Heart right ventricle (tissue), 16 donors: ENCODE results near the gene GALNTL6. TPM values are rescaled to one million over a fixed set of nuclear protein-coding genes. Genes with fewer than 3 reads are reported as not detected.

ENCODE experiments used
- ATAC-seq, 8 donors: fragments of 200-7000 bp; cut with Tn5 transposase; one replicate each; pipeline ENCODE4 v1.9.1; 2020; ENCODE audit warnings: mild to moderate bottlenecking in 8 of 8, moderate library complexity in 8 of 8, moderate number of reproducible peaks in 1 of 8
- DNase-seq, 2 donors: peaks; one replicate each; pipeline ENCODE4 v3.0.0-alpha.2; 2020
- H3K27ac ChIP-seq, 10 donors: fragments of 200-600 bp; sonication (generic) in 2 of 10; one replicate each; pipeline versions ENCODE4 v1.5.0 to v1.8.0; 2020 to 2022; ENCODE audit warnings: mild to moderate bottlenecking in 3 of 10
- H3K27me3 ChIP-seq, 7 donors: fragments of 200-600 bp; one replicate each; pipeline ENCODE4 v1.8.0; 2021 to 2022; ENCODE audit warnings: mild to moderate bottlenecking in 2 of 7
- H3K36me3 ChIP-seq, 9 donors: fragments of 200-600 bp; sonication (generic) in 1 of 9; one replicate each; pipeline versions ENCODE4 v1.5.0 to v1.8.0; 2020 to 2022; ENCODE audit warnings: mild to moderate bottlenecking in 2 of 9
- H3K4me1 ChIP-seq, 9 donors: fragments of 200-600 bp; sonication (generic) in 1 of 9; one replicate each; pipeline versions ENCODE4 v1.5.0 to v1.8.0; 2020 to 2022; ENCODE audit warnings: mild to moderate bottlenecking in 4 of 9
- H3K4me3 ChIP-seq, 10 donors: fragments of 200-600 bp; sonication (generic) in 2 of 10; one replicate each; pipeline versions ENCODE4 v1.5.0 to v1.8.0; 2020 to 2022; ENCODE audit warnings: mild to moderate bottlenecking in 7 of 10, moderate library complexity in 2 of 10
- H3K9me3 ChIP-seq, 11 donors: fragments of 200-600 bp in 10 of 11; sonication (generic) in 2 of 11; one replicate each; pipeline versions ENCODE4 v1.5.0 to v1.8.0; 2013 to 2022; ENCODE audit warnings: mild to moderate bottlenecking in 2 of 11, control low read depth in 1 of 11, moderate library complexity in 1 of 11
- CTCF ChIP-seq, 9 donors: fragments of 200-600 bp; sonication (generic) in 2 of 9; IDR thresholded peaks; one replicate each; pipeline versions ENCODE4 v1.5.0 to v1.8.0; 2021 to 2022; ENCODE audit warnings: antibody characterized with exemption in 9 of 9, mild to moderate bottlenecking in 5 of 9, moderate library complexity in 1 of 9
- WGBS, 2 donors: extraction: QIAGEN DNeasy Blood & Tissue Kit; methylation state at CpG; one replicate each; pipeline ENCODE4 v1.1.7; 2013; ENCODE audit warnings: inconsistent platforms in 1 of 2; 5-methylcytosine and 5-hydroxymethylcytosine counted together
- intact Hi-C, 10 donors: fragments of 100-400 bp; cut with DNase I; formaldehyde crosslinking; loops; one replicate each; pipeline versions ENCODE4 v1.11.1 to v1.14.2; 2022
- polyA plus RNA-seq, 2 donors: library from polyadenylated mRNA; stranded (reverse); fragments of 200-250 nt; gene quantifications; one replicate each; pipeline ENCODE4 v1.2.3, GENCODE V29; 2013
- total RNA-seq, 10 donors: library from RNA; stranded (reverse); fragmentation: NEBNext Ultra II Directional in 3 of 10; extraction: Animal tissue kit (Norgen Biotek cat#: 25700) in 3 of 10; gene quantifications; one replicate each; pipeline versions ENCODE4 v1.2.1 to v1.2.4, GENCODE V29; 2021 to 2023
- donor health status: Arrhythmogenic right ventricular cardiomyopathy.
- donor health status: ischemic (EF 13 %, LVEDD 7.1; RV severe dilation, severe dysfunction).
- donor health status: healthy with polysubstance abuse.
- donor health status: DM: no; HTN: yes; CAD: no.
- donor health status: DM: no; HTN: no; CAD: no.
- donor health status: ischemic (EF 25% LVEDD 6.9; RV normal size, moderate dysfunction).
- donor health status: ischemic (EF 25% LVEDD 5.7; RV mildly dilated, moderate dysfunction).
- donor health status: healthy.
- donor health status: DM: yes; HTN: yes; CAD: no.
- donor health status: Ischemic cardiomyopathy.
- donor health status: ischemic (EF 35%, LVEDD 5.7; RV mildly dilated, moderate dysfunction).
- donor health status: nonischemic (EF 11% LVEDD 7.7; RV severe dilation, severe dysfunction).
- donor health status: DM: yes; HTN: yes; CAD: no.
- donor health status: PGD.
- donor health status: ischemic (EF 29% LVEDD 5.4; RV normal size, mild dysfunction).
- donor health status: nonischemic (EF 23%, LVEDD 6.1; RV moderate dilation, normal function).

The GALNTL6 gene
- total and polyA plus RNA-seq, 12 donors: 0.14 to 2.6 (median 0.49) TPM; not detected in 6

GRCh38 chr4:172543249-172543648, 730.0 kb downstream of the GALNTL6 start:
- H3K4me1 ChIP-seq: no peaks in the 10 kb centered on the region
- 64 to 65% methylated on average over 4 of the region's 4 CpGs for WGBS, 2 donors
- H3K27me3 ChIP-seq: no peaks in the 10 kb centered on the region
- ATAC-seq: no peak
- intact Hi-C loops: loop anchor here in 1 of 10 donors (5.0 kb wide), 1 partner anchor 1621 kb away; no protein-coding TSS in a partner anchor
- no peak for DNase-seq
- TF ChIP-seq CTCF (IDR thresholded peaks at IDR 0.05): no peak
- no peak overlapping the region for H3K27ac ChIP-seq
- H3K4me3 ChIP-seq: no peak overlapping the region
- H3K36me3 ChIP-seq: no peaks in the 10 kb centered on the region
- no peaks in the 10 kb centered on the region for H3K9me3 ChIP-seq

DNA sequence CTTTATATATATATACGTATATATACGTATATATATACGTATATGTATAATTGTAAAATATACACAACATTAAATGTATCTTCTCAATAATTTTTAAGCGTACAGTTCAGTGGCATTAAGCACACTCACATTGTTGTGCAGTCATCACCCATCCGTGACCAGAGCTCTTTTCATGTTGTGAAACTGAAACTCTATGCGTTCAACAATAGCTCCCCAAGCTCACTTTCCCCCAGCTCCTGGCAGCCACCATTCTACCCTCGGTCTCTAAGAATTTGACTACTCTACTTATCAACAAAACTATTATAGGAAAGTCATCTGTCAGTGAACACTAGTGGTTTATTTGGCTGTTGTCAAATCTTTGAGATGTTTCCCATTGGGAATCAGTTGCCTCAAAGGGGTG, 733.6 kb downstream of the GALNTL6 start:
- DNase-seq (no peak), ATAC-seq (no peak)
- WGBS, 2 donors: 57 to 65% methylated on average over 7 of the region's 7 CpGs
- Histone ChIP-seq H3K9me3 (no peaks in the 10 kb centered on the region), H3K36me3 (no peaks in the 10 kb centered on the region), H3K27ac (no peak overlapping the region), H3K27me3 (no peaks in the 10 kb centered on the region), H3K4me1 (no peaks in the 10 kb centered on the region), H3K4me3 (no peak overlapping the region)
- intact Hi-C loops: no loop called here
- no peak for TF ChIP-seq CTCF (IDR thresholded peaks at IDR 0.05)

DNA sequence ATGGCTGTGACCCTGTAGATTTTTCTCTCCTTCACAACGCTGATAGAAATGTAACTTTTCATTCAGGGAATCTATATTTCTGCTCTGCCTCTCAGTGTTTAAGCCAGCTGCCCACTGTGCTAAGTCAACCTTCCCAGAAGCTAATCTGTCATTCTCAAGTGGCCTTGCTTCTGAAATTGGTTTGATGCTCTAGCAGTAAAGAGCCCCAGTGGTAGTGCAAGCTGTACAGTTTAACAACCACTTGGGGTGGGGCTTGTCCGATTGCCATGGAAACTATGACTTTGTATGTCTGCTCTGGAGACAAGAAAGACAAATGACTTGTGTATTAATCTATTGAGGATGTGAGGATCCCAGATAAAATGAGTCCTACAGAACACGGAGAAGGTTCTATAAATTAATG, 734.5 kb downstream of the GALNTL6 start:
- WGBS, 2 donors: 55 to 69% methylated on average over 3 of the region's 3 CpGs

DNA sequence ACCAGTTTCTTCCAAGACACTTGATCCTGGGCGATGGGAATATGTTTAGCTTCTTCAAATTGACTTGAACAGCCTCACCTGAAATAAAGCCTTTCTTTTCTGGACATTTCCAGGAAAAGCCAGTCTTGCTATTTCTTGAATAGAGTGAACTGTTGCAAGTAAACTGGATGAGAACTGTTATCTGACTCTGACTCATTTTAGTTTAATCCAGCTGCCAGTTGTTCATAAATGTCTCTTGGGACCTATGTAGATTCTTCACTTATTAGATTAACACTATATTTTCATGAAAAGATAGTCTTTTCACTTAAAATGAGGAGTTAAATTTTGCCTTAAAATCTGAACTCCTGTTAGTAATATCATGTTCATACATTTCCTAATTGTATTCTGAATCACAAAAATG, 740.0 kb downstream of the GALNTL6 start:
- WGBS, 2 donors: 73 to 81% methylated on average over 1 of the region's 1 CpG
- Histone ChIP-seq H3K4me1 (no peaks in the 10 kb centered on the region), H3K4me3 (no peak overlapping the region), H3K27ac (no peak overlapping the region), H3K27me3 (no peaks in the 10 kb centered on the region), H3K9me3 (no peaks in the 10 kb centered on the region), H3K36me3 (no peaks in the 10 kb centered on the region)
- ATAC-seq: no peak
- no peak for DNase-seq
- no peak for TF ChIP-seq CTCF (IDR thresholded peaks at IDR 0.05)
- intact Hi-C loops: no loop called here

More for the DNA sequence above, 734.5 kb downstream of the GALNTL6 start:
- H3K9me3 ChIP-seq: no peaks in the 10 kb centered on the region
- DNase-seq (no peak), ATAC-seq (no peak)
- no peaks in the 10 kb centered on the region for H3K4me1 ChIP-seq
- intact Hi-C loops: no loop called here
- H3K27me3 ChIP-seq: no peaks in the 10 kb centered on the region
- H3K36me3 ChIP-seq: no peaks in the 10 kb centered on the region
- TF ChIP-seq CTCF (IDR thresholded peaks at IDR 0.05): no peak
- no peak overlapping the region for H3K4me3 ChIP-seq
- no peak overlapping the region for H3K27ac ChIP-seq
